ENCODE results near the gene CBX1. TPM values are rescaled to one million over a fixed set of nuclear protein-coding genes. Genes with fewer than 3 reads are reported as not detected.
A peak's percentile ranks its signal among the peaks of the same experiment; 100 is the strongest.

Gene CBX1
- total and polyA plus RNA-seq, 2 of the 13 experiments (the other 11 are each of a cell fraction or from before 2014, with no cell fraction given): 17.8 to 108 TPM

- TF ChIP-seq ZFP37 (CRISPR knock-in tag; IDR thresholded peaks at IDR 0.05; ENCODE audit: borderline replicate concordance): peak; percentile 52; the same call in 1 of the 2 replicates
- TF ChIP-seq ISL2 (CRISPR knock-in tag; IDR thresholded peaks at IDR 0.05): peak; percentile 24; the same call in 1 of the 2 replicates
- TF ChIP-seq GABPB1 (CRISPR knock-in tag; IDR thresholded peaks at IDR 0.05): peak; percentile 92
- TF ChIP-seq HBP1 (CRISPR knock-in tag; IDR thresholded peaks at IDR 0.05; ENCODE audit: low read depth): peak; percentile 73; the same call in 1 of the 2 replicates
- TF ChIP-seq MEIS1 (CRISPR knock-in tag; IDR thresholded peaks at IDR 0.05; ENCODE audit: borderline replicate concordance): peak; percentile 95
- TF ChIP-seq RNF2 (conservative IDR thresholded peaks at IDR 0.05; ENCODE audit: low read depth): peak; percentile 88
- TF ChIP-seq THAP8 (CRISPR knock-in tag; IDR thresholded peaks at IDR 0.05; ENCODE audit: borderline replicate concordance): 0 out of 2 replicates have a peak, but pooled peaks have one; percentile 95
- peak; percentile 34 for TF ChIP-seq ZEB1 (IDR thresholded peaks at IDR 0.05; ENCODE audit: insufficient replicate concordance, low read depth)
- TF ChIP-seq MAF1 (CRISPR knock-in tag; IDR thresholded peaks at IDR 0.05; ENCODE audit: borderline replicate concordance): 0 out of 2 replicates have a peak, but pooled peaks have one; percentile 36
- no peak; the same call in 1 of the 2 replicates for TF ChIP-seq MLX (CRISPR knock-in tag; IDR thresholded peaks at IDR 0.05)
- TF ChIP-seq SATB2 (CRISPR knock-in tag; IDR thresholded peaks at IDR 0.05): 0 out of 2 replicates have a peak, but pooled peaks have one; percentile 32
- TF ChIP-seq NFATC3 (CRISPR knock-in tag; IDR thresholded peaks at IDR 0.05): no peak
- TF ChIP-seq ZNF646 (CRISPR knock-in tag; IDR thresholded peaks at IDR 0.05): peak; percentile 72
- peak; percentile 91; the same call in 1 of the 2 replicates for TF ChIP-seq ZNF784 (CRISPR knock-in tag; IDR thresholded peaks at IDR 0.05; ENCODE audit: borderline replicate concordance)
- no peak; the same call in 1 of the 2 replicates for TF ChIP-seq CCDC6 (CRISPR knock-in tag; IDR thresholded peaks at IDR 0.05)
- 0 out of 2 replicates have a peak, but pooled peaks have one; percentile 33 for TF ChIP-seq ZNF354B (CRISPR knock-in tag; IDR thresholded peaks at IDR 0.05)
- peak; percentile 80 for TF ChIP-seq ASH2L (IDR thresholded peaks at IDR 0.05; ENCODE audit: insufficient read length, low read depth, low read length)
- TF ChIP-seq ZNF337 (CRISPR knock-in tag; IDR thresholded peaks at IDR 0.05; ENCODE audit: borderline replicate concordance, low read depth): no peak; the same call in 1 of the 2 replicates
Measured at GRCh38 chr17:48101012-48101720, at the start of gene CBX1 (continued).
